Liver (tissue), 9 donors: ENCODE measurements around the gene BPIFA3. TPM values are rescaled to one million over a fixed set of nuclear protein-coding genes. Genes with fewer than 3 reads are reported as not detected.

Experiments used
- DNase-seq: peaks from one replicate; pipeline ENCODE4 v3.0.0-alpha.2; 2017; ENCODE audit warnings: low spot score
- H3K27ac ChIP-seq, 2 donors: one replicate each; pipeline ENCODE4 v1.7.0; 2013; ENCODE audit warnings: inconsistent platforms in 2 of 2, low read length in 2 of 2, control low read depth in 1 of 2, low read depth in 1 of 2, mild to moderate bottlenecking in 1 of 2
- H3K27me3 ChIP-seq, 4 donors: one replicate each; pipeline versions ENCODE4 v1.6.1 to v1.7.0; 2013; ENCODE audit warnings: low read length in 3 of 4, inconsistent platforms in 1 of 4, mild to moderate bottlenecking in 1 of 4, moderate library complexity in 1 of 4; ENCODE audit not compliant: control insufficient read depth in 4 of 4, insufficient read depth in 4 of 4
- H3K36me3 ChIP-seq, 4 donors: one replicate each; pipeline versions ENCODE4 v1.6.1 to v1.7.0; 2013; ENCODE audit warnings: low read length in 3 of 4, mild to moderate bottlenecking in 3 of 4, low read depth in 1 of 4, moderate library complexity in 1 of 4; ENCODE audit not compliant: control insufficient read depth in 4 of 4, insufficient read depth in 3 of 4
- H3K4me1 ChIP-seq, 4 donors: one replicate each; pipeline versions ENCODE4 v1.6.1 to v1.7.0; 2013; ENCODE audit warnings: low read length in 3 of 4, mild to moderate bottlenecking in 3 of 4, moderate library complexity in 1 of 4; ENCODE audit not compliant: control insufficient read depth in 4 of 4, insufficient read depth in 4 of 4
- H3K4me3 ChIP-seq, 3 donors: one replicate each; pipeline versions ENCODE4 v1.6.1 to v1.7.0; 2013; ENCODE audit warnings: low read length in 3 of 3, control low read depth in 1 of 3, low read depth in 1 of 3, mild to moderate bottlenecking in 1 of 3
- H3K9ac ChIP-seq, 2 donors: one replicate each; pipeline ENCODE4 v1.7.0; 2013; ENCODE audit warnings: low read length in 2 of 2, mild to moderate bottlenecking in 2 of 2, moderate library complexity in 2 of 2, control low read depth in 1 of 2, low read depth in 1 of 2
- H3K9me3 ChIP-seq, 4 donors: one replicate each; pipeline versions ENCODE4 v1.6.1 to v1.7.0; 2013; ENCODE audit warnings: low read length in 3 of 4; ENCODE audit not compliant: control insufficient read depth in 4 of 4
- EGR1 ChIP-seq, 2 donors: IDR thresholded peaks; 2 replicates each; pipeline ENCODE4 v1.6.1; 2016 to 2018; ENCODE audit warnings: antibody characterized with exemption in 2 of 2, low read depth in 2 of 2
- FOXA1 ChIP-seq: IDR thresholded peaks from 2 replicates; pipeline ENCODE4 v1.6.1; 2016; ENCODE audit warnings: antibody characterized with exemption
- FOXA2 ChIP-seq: IDR thresholded peaks from 2 replicates; pipeline ENCODE4 v1.6.1; 2016; ENCODE audit warnings: antibody characterized with exemption
- GABPA ChIP-seq, 2 donors: IDR thresholded peaks in 1 of 2; conservative IDR thresholded peaks in 1 of 2; 2 replicates each; pipeline ENCODE4 v1.6.1; 2016; ENCODE audit warnings: antibody characterized with exemption in 2 of 2, mild to moderate bottlenecking in 1 of 2, moderate library complexity in 1 of 2
- HNF4A ChIP-seq, 2 donors: conservative IDR thresholded peaks; 2 replicates each; pipeline ENCODE4 v1.6.1; 2016; ENCODE audit warnings: antibody characterized with exemption in 2 of 2, mild to moderate bottlenecking in 2 of 2
- HNF4G ChIP-seq: IDR thresholded peaks from 2 replicates; pipeline ENCODE4 v1.6.1; 2016; ENCODE audit warnings: antibody characterized with exemption
- JUND ChIP-seq, 2 donors: IDR thresholded peaks; 2 replicates each; pipeline ENCODE4 v1.6.1; 2016; ENCODE audit warnings: antibody characterized with exemption in 2 of 2
- NR2F2 ChIP-seq: IDR thresholded peaks from 2 replicates; pipeline ENCODE4 v1.6.1; 2016; ENCODE audit warnings: antibody characterized with exemption
- RAD21 ChIP-seq, 2 donors: IDR thresholded peaks; 2 replicates each; pipeline ENCODE4 v1.6.1; 2016; ENCODE audit warnings: antibody characterized with exemption in 2 of 2, mild to moderate bottlenecking in 2 of 2
- RXRA ChIP-seq, 2 donors: IDR thresholded peaks; 2 replicates each; pipeline ENCODE4 v1.6.1; 2017 to 2018; ENCODE audit warnings: antibody characterized with exemption in 2 of 2, mild to moderate bottlenecking in 1 of 2
- SP1 ChIP-seq: IDR thresholded peaks from 2 replicates; pipeline ENCODE4 v1.6.1; 2018; ENCODE audit warnings: antibody characterized with exemption, mild to moderate bottlenecking
- TAF1 ChIP-seq: conservative IDR thresholded peaks from 2 replicates; pipeline ENCODE4 v1.6.1; 2016; ENCODE audit warnings: antibody characterized with exemption, mild to moderate bottlenecking
- YY1 ChIP-seq: IDR thresholded peaks from 2 replicates; pipeline ENCODE4 v1.6.1; 2016; ENCODE audit warnings: antibody characterized with exemption, mild to moderate bottlenecking
- WGBS: extraction: QIAGEN DNeasy Blood & Tissue Kit; methylation state at CpG from one replicate; pipeline ENCODE4 v1.1.7; 2013; 5-methylcytosine and 5-hydroxymethylcytosine counted together
- polyA plus RNA-seq, 2 donors: library from polyadenylated mRNA; stranded (reverse) in 1 of 2; unstranded in 1 of 2; fragments of 200-250 nt in 1 of 2; fragments of >200 nt in 1 of 2; fragmentation: Nextera tagmentation in 1 of 2; extraction: Ambion mirVana in 1 of 2; gene quantifications; one replicate each; pipeline versions ENCODE4 v1.2.1 to v1.2.3, GENCODE V29; 2013 to 2015
- total RNA-seq, 2 donors: library from RNA; depleted of rRNA; stranded (reverse); fragments of >200 nt; gene quantifications; one replicate each; pipeline ENCODE4 v1.2.3, GENCODE V29; 2014
- TF ChIP-seq, protein P1 (sequence below): IDR thresholded peaks from 2 replicates; pipeline ENCODE4 v1.6.1; 2016; ENCODE audit warnings: antibody characterized with exemption
- TF ChIP-seq, protein P2 (sequence below): IDR thresholded peaks from 2 replicates; pipeline ENCODE4 v1.6.1; 2016; ENCODE audit warnings: antibody characterized with exemption, mild to moderate bottlenecking
- TF ChIP-seq, protein P3 (sequence below): IDR thresholded peaks from 2 replicates; pipeline ENCODE4 v1.6.1; 2016; ENCODE audit warnings: antibody characterized with exemption
- TF ChIP-seq, protein P4 (sequence below): IDR thresholded peaks from 2 replicates; pipeline ENCODE4 v1.6.1; 2016; ENCODE audit warnings: antibody characterized with exemption
- TF ChIP-seq, protein P5 (sequence below): fragments of 150-350 bp; IDR thresholded peaks from 2 replicates; pipeline ENCODE4 v1.5.1; 2017; ENCODE audit warnings: improper control_type of control experiment, low read depth, low read length; ENCODE audit not compliant: missing input control
- donor health status: healthy.
- donor health status: healthy.
- donor health status: healthy.
- donor health status: healthy.
- donor health status: healthy.

The BPIFA3 gene
- total and polyA plus RNA-seq, 4 donors: not detected

DNA sequence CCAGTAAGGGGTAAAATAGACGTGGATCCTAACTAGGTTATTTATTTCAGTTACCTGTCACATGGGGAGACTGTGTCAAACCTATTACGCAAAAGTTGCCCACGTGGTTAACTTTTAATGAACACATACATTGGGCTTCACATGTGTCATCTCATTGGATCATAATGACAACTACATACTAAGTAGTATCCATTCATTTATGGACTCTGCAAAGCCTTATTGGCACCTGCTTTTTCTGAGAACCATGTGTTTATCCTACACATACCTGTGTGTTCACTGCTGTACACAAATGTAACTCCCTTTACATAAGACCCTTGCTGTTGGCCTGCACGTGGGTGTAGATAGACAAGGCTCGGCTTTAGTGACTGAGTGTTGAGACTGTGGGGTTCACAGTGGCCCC is 23.8 kb downstream of the BPIFA3 start:
- DNase-seq: no peak
- no peak overlapping the region for H3K4me3 ChIP-seq
- TF ChIP-seq JUND (IDR thresholded peaks at IDR 0.05): no peak
- TF ChIP-seq, protein P1, sequence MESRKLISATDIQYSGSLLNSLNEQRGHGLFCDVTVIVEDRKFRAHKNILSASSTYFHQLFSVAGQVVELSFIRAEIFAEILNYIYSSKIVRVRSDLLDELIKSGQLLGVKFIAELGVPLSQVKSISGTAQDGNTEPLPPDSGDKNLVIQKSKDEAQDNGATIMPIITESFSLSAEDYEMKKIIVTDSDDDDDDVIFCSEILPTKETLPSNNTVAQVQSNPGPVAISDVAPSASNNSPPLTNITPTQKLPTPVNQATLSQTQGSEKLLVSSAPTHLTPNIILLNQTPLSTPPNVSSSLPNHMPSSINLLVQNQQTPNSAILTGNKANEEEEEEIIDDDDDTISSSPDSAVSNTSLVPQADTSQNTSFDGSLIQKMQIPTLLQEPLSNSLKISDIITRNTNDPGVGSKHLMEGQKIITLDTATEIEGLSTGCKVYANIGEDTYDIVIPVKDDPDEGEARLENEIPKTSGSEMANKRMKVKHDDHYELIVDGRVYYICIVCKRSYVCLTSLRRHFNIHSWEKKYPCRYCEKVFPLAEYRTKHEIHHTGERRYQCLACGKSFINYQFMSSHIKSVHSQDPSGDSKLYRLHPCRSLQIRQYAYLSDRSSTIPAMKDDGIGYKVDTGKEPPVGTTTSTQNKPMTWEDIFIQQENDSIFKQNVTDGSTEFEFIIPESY: no peak
- no peak for TF ChIP-seq GABPA (IDR thresholded peaks at IDR 0.05 in 1 of 2, conservative IDR thresholded peaks at IDR 0.05 in 1 of 2)
- TF ChIP-seq TAF1: no peak
- TF ChIP-seq, protein P2, sequence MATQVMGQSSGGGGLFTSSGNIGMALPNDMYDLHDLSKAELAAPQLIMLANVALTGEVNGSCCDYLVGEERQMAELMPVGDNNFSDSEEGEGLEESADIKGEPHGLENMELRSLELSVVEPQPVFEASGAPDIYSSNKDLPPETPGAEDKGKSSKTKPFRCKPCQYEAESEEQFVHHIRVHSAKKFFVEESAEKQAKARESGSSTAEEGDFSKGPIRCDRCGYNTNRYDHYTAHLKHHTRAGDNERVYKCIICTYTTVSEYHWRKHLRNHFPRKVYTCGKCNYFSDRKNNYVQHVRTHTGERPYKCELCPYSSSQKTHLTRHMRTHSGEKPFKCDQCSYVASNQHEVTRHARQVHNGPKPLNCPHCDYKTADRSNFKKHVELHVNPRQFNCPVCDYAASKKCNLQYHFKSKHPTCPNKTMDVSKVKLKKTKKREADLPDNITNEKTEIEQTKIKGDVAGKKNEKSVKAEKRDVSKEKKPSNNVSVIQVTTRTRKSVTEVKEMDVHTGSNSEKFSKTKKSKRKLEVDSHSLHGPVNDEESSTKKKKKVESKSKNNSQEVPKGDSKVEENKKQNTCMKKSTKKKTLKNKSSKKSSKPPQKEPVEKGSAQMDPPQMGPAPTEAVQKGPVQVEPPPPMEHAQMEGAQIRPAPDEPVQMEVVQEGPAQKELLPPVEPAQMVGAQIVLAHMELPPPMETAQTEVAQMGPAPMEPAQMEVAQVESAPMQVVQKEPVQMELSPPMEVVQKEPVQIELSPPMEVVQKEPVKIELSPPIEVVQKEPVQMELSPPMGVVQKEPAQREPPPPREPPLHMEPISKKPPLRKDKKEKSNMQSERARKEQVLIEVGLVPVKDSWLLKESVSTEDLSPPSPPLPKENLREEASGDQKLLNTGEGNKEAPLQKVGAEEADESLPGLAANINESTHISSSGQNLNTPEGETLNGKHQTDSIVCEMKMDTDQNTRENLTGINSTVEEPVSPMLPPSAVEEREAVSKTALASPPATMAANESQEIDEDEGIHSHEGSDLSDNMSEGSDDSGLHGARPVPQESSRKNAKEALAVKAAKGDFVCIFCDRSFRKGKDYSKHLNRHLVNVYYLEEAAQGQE: no peak
- TF ChIP-seq YY1: no peak
- TF ChIP-seq HNF4G: no peak
- TF ChIP-seq EGR1 (IDR thresholded peaks at IDR 0.05; ENCODE audit: low read depth in 2 of 2): no peak
- TF ChIP-seq FOXA2: no peak
- TF ChIP-seq, protein P3, sequence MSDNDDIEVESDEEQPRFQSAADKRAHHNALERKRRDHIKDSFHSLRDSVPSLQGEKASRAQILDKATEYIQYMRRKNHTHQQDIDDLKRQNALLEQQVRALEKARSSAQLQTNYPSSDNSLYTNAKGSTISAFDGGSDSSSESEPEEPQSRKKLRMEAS: no peak
- no peak for TF ChIP-seq SP1
- TF ChIP-seq RXRA (IDR thresholded peaks at IDR 0.05): no peak
- no peaks in the 10 kb centered on the region for H3K9me3 ChIP-seq
- no peak overlapping the region for H3K9ac ChIP-seq
- H3K27me3 ChIP-seq: peaks cover 0 to 3% (median 0%) of the 10 kb centered on the region in 4 donors
- H3K27ac ChIP-seq: no peak overlapping the region
- WGBS: 65% methylated on average over 5 of the region's 5 CpGs
- H3K36me3 ChIP-seq: no peaks in the 10 kb centered on the region
- H3K4me1 ChIP-seq: no peaks in the 10 kb centered on the region

DNA sequence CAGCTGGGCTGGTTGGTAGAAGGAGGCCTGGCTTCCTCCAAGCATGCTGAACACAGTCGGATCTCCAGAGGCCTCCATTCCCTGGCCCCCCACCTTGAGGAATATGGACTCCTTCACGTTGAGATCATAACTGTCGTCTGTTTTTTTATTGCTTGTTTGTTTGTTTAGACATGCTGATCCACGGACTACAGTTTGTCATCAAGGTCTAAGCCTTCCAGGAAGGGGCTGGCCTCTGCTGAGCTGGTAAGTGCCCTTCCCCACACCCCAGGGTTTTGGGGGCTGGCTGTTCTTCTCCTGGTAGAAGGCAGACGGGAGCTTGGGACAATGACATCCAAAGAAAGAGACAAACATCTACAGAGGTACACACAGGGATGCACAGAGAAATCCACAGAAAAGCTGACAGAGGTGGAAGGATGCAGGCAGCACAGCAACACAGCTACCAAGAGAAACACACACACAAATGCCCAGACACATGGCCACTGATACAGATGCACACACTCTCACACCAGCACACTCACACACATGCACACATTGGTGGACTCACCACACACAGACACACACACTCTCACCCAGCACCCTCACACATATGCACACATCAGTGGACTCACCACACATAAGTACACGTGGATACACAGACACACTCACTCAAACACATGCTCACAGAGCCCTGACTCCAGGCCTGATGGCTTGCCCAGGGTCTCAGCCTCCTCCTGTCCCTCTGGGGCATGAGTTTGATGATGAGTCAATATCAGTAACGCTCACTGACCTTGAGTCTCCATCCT is 25.4 kb downstream of the BPIFA3 start:
- peaks cover 0 to 3% (median 0%) of the 10 kb centered on the region in 4 donors for H3K27me3 ChIP-seq
- H3K9me3 ChIP-seq: no peaks in the 10 kb centered on the region
- no peaks in the 10 kb centered on the region for H3K36me3 ChIP-seq
- H3K4me3 ChIP-seq: no peak overlapping the region
- H3K4me1 ChIP-seq: no peaks in the 10 kb centered on the region
- WGBS: 59% methylated on average over 7 of the region's 7 CpGs
- H3K9ac ChIP-seq: no peak overlapping the region
- no peak for DNase-seq
- no peak overlapping the region for H3K27ac ChIP-seq
- TF ChIP-seq, protein P4, sequence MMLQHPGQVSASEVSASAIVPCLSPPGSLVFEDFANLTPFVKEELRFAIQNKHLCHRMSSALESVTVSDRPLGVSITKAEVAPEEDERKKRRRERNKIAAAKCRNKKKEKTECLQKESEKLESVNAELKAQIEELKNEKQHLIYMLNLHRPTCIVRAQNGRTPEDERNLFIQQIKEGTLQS: no peak
- no peak for TF ChIP-seq NR2F2
- TF ChIP-seq, protein P2: no peak
- TF ChIP-seq JUND (IDR thresholded peaks at IDR 0.05): no peak
- no peak for TF ChIP-seq SP1
- TF ChIP-seq, protein P5, sequence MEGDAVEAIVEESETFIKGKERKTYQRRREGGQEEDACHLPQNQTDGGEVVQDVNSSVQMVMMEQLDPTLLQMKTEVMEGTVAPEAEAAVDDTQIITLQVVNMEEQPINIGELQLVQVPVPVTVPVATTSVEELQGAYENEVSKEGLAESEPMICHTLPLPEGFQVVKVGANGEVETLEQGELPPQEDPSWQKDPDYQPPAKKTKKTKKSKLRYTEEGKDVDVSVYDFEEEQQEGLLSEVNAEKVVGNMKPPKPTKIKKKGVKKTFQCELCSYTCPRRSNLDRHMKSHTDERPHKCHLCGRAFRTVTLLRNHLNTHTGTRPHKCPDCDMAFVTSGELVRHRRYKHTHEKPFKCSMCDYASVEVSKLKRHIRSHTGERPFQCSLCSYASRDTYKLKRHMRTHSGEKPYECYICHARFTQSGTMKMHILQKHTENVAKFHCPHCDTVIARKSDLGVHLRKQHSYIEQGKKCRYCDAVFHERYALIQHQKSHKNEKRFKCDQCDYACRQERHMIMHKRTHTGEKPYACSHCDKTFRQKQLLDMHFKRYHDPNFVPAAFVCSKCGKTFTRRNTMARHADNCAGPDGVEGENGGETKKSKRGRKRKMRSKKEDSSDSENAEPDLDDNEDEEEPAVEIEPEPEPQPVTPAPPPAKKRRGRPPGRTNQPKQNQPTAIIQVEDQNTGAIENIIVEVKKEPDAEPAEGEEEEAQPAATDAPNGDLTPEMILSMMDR: no peak
- TF ChIP-seq FOXA1: no peak
- TF ChIP-seq RAD21 (IDR thresholded peaks at IDR 0.05): no peak
- no peak for TF ChIP-seq YY1
- TF ChIP-seq, protein P1: no peak
- TF ChIP-seq HNF4A (conservative IDR thresholded peaks at IDR 0.05): no peak
- no peak for TF ChIP-seq RXRA (IDR thresholded peaks at IDR 0.05)
- TF ChIP-seq EGR1 (IDR thresholded peaks at IDR 0.05; ENCODE audit: low read depth in 2 of 2): no peak
